GM12891 (cell line): ENCODE measurements around the gene KLF16.

Experiments used
- PAX5 ChIP-seq: IDR thresholded peaks from 2 replicates; pipeline ENCODE4 v1.6.1; 2011; ENCODE audit warnings: low read length, moderate library complexity, mild to moderate bottlenecking; ENCODE audit not compliant: insufficient read depth, severe bottlenecking
- POLR2A ChIP-seq: IDR thresholded peaks from 2 replicates; pipeline ENCODE4 v1.6.1; 2011; ENCODE audit warnings: low read depth, low read length, control low read depth
- POLR2AphosphoS5 ChIP-seq: IDR thresholded peaks from 2 replicates; pipeline ENCODE4 v1.6.1; 2011; ENCODE audit warnings: low read depth, low read length, control low read depth
- SPI1 ChIP-seq: IDR thresholded peaks from 2 replicates; pipeline ENCODE4 v1.6.1; 2011; ENCODE audit warnings: low read depth, low read length, control low read depth
- TAF1 ChIP-seq: IDR thresholded peaks from 2 replicates; pipeline ENCODE4 v1.6.1; 2011; ENCODE audit warnings: low read depth, low read length, control low read depth

DNA sequence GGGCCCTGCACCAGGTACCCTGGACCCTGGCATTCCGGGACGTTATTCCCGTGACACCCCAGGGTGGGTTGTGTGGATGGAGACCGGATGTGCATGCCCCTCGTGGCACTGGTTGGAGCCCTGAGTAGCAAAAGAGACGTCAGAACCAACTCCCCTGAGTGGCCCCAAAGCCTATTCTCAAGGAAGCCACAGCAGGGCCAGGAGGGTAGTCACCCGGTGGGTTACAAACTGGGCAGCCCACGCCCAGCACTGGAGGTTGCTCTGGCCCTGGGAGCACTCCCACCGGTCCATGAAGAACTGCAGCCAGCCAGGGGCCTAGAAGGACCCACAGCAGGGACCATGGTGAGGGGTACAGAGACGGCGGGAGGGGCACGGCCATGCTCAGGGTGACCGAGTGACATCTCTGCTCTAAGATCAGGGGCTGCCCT, 7.5 kb downstream of the KLF16 start:
- TF ChIP-seq POLR2AphosphoS5 (no peak), POLR2A (no peak), TAF1 (no peak), PAX5 (no peak), SPI1 (no peak)
